ENCODE results near the gene IKZF1.

IKZF1 gene

DNA sequence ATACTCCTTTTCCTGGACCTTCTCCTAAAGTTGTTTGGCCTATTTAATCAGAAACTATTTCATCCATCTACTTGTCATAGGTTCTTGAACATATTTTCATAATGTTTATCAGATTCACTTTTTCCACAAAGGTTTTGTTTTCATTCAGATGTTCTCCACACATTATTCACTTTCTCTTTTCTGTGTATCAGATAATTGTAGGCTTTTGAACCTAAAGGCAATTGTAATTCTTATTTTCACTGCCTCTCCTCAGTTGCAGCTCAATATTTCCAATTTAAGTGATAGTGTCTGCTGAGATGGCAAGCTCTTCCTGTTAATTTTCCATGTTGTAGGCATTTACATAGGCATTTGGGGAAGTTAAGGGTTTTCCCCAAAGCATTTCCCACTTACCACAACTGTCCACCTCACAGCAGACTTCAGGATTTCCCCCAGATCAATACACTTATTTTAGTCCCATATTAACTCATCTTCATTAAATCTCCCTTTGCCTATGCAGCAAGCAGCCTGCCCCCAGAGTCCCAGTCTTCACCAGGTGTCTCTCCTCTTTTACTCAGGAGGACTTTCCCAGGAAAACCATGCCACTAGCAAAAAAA is 12.3 kb upstream of the IKZF1 start:
- TF ChIP-seq, protein P1, sequence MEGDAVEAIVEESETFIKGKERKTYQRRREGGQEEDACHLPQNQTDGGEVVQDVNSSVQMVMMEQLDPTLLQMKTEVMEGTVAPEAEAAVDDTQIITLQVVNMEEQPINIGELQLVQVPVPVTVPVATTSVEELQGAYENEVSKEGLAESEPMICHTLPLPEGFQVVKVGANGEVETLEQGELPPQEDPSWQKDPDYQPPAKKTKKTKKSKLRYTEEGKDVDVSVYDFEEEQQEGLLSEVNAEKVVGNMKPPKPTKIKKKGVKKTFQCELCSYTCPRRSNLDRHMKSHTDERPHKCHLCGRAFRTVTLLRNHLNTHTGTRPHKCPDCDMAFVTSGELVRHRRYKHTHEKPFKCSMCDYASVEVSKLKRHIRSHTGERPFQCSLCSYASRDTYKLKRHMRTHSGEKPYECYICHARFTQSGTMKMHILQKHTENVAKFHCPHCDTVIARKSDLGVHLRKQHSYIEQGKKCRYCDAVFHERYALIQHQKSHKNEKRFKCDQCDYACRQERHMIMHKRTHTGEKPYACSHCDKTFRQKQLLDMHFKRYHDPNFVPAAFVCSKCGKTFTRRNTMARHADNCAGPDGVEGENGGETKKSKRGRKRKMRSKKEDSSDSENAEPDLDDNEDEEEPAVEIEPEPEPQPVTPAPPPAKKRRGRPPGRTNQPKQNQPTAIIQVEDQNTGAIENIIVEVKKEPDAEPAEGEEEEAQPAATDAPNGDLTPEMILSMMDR (conservative IDR thresholded peaks at IDR 0.05; ENCODE audit: control insufficient read depth, insufficient read depth, low read depth, low read length): no peak
- no peak for DNase-seq (ENCODE audit: low read depth)
- H3K4me3 ChIP-seq (ENCODE audit: control insufficient read depth, low read depth, low read length): no peak overlapping the region

DNA sequence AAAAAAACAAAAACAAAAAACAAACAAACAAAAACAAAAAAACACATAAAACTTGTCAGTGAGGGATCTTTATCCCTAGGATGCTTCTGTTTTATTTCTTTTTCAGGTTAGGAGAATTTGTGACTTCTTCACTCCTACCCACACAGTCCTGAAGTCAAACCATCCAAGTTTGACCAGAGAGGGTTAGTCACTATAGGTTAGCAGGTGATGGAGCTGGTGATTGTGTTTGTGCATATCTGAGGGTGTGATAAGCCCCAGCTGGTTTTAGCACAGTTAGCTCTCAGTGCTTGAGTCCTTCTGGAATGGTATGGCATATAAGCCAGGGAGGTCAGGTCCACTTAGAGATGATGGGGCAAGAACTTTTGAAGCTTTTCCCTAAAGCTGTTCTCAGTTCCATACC is 11.8 kb upstream of the IKZF1 start:
- H3K4me3 ChIP-seq (ENCODE audit: control insufficient read depth, low read depth, low read length): no peak overlapping the region
- no peak for DNase-seq (ENCODE audit: low read depth)
- TF ChIP-seq, protein P1 (conservative IDR thresholded peaks at IDR 0.05; ENCODE audit: control insufficient read depth, insufficient read depth, low read depth, low read length): no peak

DNA sequence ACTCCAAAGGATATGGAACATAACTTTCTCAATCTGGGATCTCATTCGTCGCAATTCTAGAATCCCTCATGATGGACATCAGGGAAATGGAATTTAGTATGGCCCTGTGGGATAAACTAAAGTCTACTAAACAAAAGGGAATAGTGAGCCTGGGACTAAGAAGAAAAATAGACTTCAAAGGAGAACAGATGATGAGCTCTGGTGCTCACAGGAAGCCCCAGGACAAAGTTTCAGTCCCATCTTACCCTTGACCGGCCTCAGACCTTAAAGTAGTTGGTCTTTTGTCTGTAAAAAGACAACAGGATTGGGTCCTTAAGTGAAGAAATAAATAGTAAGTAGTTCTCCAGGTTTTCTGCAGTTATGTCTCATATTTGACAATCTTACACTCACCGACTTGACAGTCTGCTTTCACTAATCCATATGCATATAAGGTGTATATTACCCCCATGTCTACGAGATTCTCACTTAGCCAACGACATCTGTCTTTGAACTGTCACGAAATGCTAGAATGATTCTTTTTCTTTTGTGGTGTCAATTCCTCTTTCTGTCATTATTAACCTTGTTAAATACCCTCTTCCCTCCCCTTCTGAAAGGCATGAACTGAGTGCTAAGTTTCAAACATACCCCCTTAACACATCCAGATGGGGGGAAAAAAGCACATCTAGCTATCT is 10.9 kb upstream of the IKZF1 start:
- no peak for DNase-seq (ENCODE audit: low read depth)
- H3K4me3 ChIP-seq (ENCODE audit: control insufficient read depth, low read depth, low read length): no peak overlapping the region
- TF ChIP-seq, protein P1 (conservative IDR thresholded peaks at IDR 0.05; ENCODE audit: control insufficient read depth, insufficient read depth, low read depth, low read length): no peak

DNA sequence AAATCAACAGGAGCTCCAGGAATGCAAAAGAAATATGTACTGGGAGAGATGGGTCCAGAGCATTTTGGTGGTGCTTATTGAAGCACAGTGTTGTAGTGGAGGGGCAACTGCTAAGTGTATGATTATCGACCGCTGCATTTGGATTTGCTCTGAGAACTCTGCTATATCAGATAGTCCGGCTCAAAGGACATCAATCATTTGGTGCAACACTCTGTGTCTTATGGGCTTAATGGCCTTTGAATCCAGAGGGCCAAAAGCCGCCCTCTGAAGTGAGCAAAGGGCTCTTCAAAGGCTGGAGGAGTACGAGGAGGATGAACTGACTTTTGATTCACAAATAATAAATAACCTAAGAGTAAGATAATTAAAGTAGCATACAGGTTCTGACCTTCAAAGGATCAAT is 9.4 kb upstream of the IKZF1 start:
- no peak overlapping the region for H3K4me3 ChIP-seq (ENCODE audit: control insufficient read depth, low read depth, low read length)
- no peak for DNase-seq (ENCODE audit: low read depth)
- TF ChIP-seq, protein P1 (conservative IDR thresholded peaks at IDR 0.05; ENCODE audit: control insufficient read depth, insufficient read depth, low read depth, low read length): no peak

DNA sequence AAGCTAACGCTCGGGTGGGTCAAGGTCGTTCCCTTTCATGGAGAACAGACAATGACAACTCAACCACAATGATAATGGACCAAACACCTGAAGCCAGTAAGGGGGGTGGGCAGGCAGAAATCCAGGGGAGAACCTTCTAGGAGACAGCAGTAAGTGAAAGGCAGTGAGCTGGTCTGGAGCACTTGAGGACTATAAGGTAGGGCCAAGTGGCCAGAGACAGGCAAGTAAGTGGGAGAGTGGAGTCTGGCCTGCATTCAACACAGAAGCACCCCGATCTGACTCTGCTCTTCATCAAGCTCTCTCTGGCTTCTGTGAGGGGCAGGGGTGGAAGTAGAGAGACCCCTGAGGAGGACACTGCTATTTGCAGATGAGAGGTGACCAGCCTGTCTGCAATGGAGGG is 7.7 kb upstream of the IKZF1 start:
- DNase-seq (ENCODE audit: low read depth): no peak
- no peak overlapping the region for H3K4me3 ChIP-seq (ENCODE audit: control insufficient read depth, low read depth, low read length)
- TF ChIP-seq, protein P1 (conservative IDR thresholded peaks at IDR 0.05; ENCODE audit: control insufficient read depth, insufficient read depth, low read depth, low read length): no peak

DNA sequence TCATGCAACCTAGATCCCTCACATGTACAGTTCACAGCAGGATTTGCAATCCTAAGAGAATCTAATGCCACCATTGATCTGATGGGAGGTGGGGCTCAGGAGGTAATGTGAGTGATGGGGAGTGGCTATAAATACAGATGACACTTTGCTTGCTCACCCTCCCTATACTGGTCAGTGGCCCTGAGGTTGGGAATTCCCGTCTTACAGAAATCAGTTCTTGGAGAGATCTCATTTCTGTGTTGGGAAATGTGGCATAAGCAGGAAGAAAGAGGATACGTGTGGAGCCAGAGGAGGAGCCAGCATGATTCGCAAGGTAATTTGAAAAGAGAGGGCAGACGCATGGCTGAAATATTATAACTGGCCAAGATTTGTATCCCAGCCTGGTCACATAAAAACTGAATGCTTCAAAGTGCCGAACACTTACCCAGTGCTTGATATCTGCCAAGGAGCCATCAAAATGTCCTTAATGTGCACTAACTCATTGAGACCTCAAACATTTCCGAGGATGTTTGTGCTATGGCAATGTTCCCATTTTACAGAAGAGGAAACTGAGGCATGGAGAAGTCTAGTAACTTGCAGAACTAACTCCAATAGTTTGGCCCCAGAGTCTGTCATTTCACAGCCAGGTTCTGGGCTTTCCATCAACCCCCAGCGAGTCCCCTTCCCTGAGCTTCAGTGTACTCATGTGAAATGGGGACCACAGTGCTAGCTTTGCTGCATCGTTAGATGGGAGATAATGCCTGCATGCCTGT is 5.5 kb upstream of the IKZF1 start:
- no peak for DNase-seq (ENCODE audit: low read depth)
- TF ChIP-seq, protein P1 (conservative IDR thresholded peaks at IDR 0.05; ENCODE audit: control insufficient read depth, insufficient read depth, low read depth, low read length): no peak
- no peak overlapping the region for H3K4me3 ChIP-seq (ENCODE audit: control insufficient read depth, low read depth, low read length)
